HG03565 (cell line): ENCODE data around the gene GRHL3.

Source experiments
- ATAC-seq: cut with Tn5 transposase; IDR thresholded peaks from one replicate; pipeline ENCODE4 v1.9.1; 2021; ENCODE audit warnings: mild to moderate bottlenecking, moderate library complexity; ENCODE audit not compliant: unreplicated experiment

Gene GRHL3

GRCh38 chr1:24391882-24392603 is 72.9 kb downstream of the GRHL3 start:
- ATAC-seq: peak; percentile 61

DNA sequence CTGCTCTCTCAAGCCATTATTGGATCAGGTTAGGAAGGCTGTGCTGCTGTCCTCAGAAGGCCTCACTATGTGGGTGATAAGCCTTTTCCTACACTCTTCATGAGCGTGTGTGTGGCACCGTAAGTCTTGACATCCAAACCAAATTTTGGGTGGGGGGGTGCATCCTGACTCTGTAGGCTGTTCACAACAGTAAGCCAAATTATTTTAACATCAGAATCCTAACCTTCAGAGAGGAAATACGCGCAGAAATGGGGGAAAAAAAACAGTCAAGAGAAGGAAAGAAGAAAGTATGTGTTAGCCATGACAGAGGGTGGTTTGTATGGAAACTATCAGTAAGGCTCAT is 73.4 kb downstream of the GRHL3 start:
- ATAC-seq: no peak

GRCh38 chr1:24392982-24393650 is 74.0 kb downstream of the GRHL3 start:
- no peak for ATAC-seq

GRCh38 chr1:24393892-24394291 is 74.7 kb downstream of the GRHL3 start:
- ATAC-seq: no peak

GRCh38 chr1:24400065-24400464 is 80.9 kb downstream of the GRHL3 start:
- ATAC-seq: no peak

GRCh38 chr1:24403806-24404205 is 84.6 kb downstream of the GRHL3 start:
- ATAC-seq: no peak
